Muscle of leg (tissue), 11 donors: Measurements from ENCODE around the gene DGKQ. TPM values are rescaled to one million over a fixed set of nuclear protein-coding genes. Genes with fewer than 3 reads are reported as not detected.

Experiments used
- DNase-seq: peaks from one replicate; pipeline ENCODE4 v3.0.0; 2013
- H3K27ac ChIP-seq: one replicate; pipeline ENCODE4 v1.5.1; 2013; ENCODE audit warnings: mild to moderate bottlenecking, low read length, control low read depth
- H3K27me3 ChIP-seq: one replicate; pipeline ENCODE4 v1.6.1; 2013; ENCODE audit warnings: low read length; ENCODE audit not compliant: control insufficient read depth, insufficient read depth
- H3K36me3 ChIP-seq: one replicate; pipeline ENCODE4 v1.6.1; 2013; ENCODE audit warnings: low read length; ENCODE audit not compliant: control insufficient read depth, insufficient read depth
- H3K4me1 ChIP-seq: one replicate; pipeline ENCODE4 v1.6.1; 2013; ENCODE audit warnings: low read length; ENCODE audit not compliant: control insufficient read depth, insufficient read depth
- H3K4me3 ChIP-seq: one replicate; pipeline ENCODE4 v1.5.1; 2013; ENCODE audit warnings: low read length, control low read depth
- H3K9me3 ChIP-seq: replicated peaks from 2 replicates; pipeline ENCODE4 v1.6.1; 2013; ENCODE audit warnings: low read depth, low read length; ENCODE audit not compliant: control insufficient read depth
- whole genome bisulfite sequencing: methylation state at CpG from one replicate; pipeline ENCODE4 v1.1.5; 2013; ENCODE audit warnings: missing lambda C conversion rate; ENCODE audit not compliant: insufficient coverage; 5-methylcytosine and 5-hydroxymethylcytosine counted together
- polyA plus RNA-seq, 8 donors: library from polyadenylated mRNA; unstranded; fragments of 120-200 nt; gene quantifications; one replicate each; pipeline versions ENCODE4 v1.2.1 to v1.2.3, GENCODE V29; 2013; ENCODE audit warnings: inconsistent platforms in 1 of 8, low replicate concordance in 1 of 8; ENCODE audit not compliant: insufficient read length in 8 of 8, insufficient read depth in 1 of 8
- total RNA-seq: library from RNA; stranded (reverse); fragments of 120-200 nt; gene quantifications from one replicate; pipeline ENCODE4 v1.2.4, GENCODE V29; 2013

DGKQ gene
- total and polyA plus RNA-seq, 9 donors: 3.9 to 7.8 (median 4.7) TPM

DNA sequence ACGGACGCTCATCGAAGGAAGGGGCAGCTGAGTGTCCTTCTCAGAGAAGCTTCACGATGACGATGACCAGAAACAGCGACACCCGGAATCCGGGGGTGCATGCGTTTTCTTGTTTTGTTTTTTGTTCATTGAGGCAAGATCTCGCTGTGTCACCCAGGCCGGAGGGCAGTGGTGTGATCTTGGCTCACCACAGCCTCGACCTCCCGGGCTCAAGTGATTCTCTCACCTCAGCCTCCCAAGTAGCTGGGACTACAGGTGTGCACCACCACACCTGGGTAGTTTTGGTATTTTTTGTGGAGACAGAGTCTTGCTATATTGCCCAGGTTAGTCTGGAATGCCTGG, 19.8 kb downstream of the DGKQ start:
- Histone ChIP-seq H3K9me3 (no peaks in the 10 kb centered on the region), H3K4me1 (peaks cover 11% of the 10 kb centered on the region), H3K4me3 (no peak overlapping the region), H3K36me3 (peaks cover 18% of the 10 kb centered on the region), H3K27me3 (no peaks in the 10 kb centered on the region), H3K27ac (no peak overlapping the region)
- 96% methylated on average over 11 of the region's 13 CpGs for WGBS
- no peak for DNase-seq

- no peak overlapping the region for H3K27ac ChIP-seq
- DNase-seq: no peak
- H3K4me3 ChIP-seq: no peak overlapping the region
- no peaks in the 10 kb centered on the region for H3K9me3 ChIP-seq
- H3K27me3 ChIP-seq: no peaks in the 10 kb centered on the region
- WGBS: 91% methylated on average over 26 of the region's 28 CpGs
- H3K36me3 ChIP-seq: peaks cover 16% of the 10 kb centered on the region
- H3K4me1 ChIP-seq: peaks cover 11% of the 10 kb centered on the region
Observed at GRCh38 chr4:952881-953573, 20.3 kb downstream of the DGKQ start.

GRCh38 chr4:951594-952468, 21.5 kb downstream of the DGKQ start:
- no peak for DNase-seq
- Histone ChIP-seq H3K36me3 (peaks cover 14% of the 10 kb centered on the region), H3K27me3 (no peaks in the 10 kb centered on the region), H3K27ac (no peak overlapping the region), H3K9me3 (no peaks in the 10 kb centered on the region), H3K4me3 (no peak overlapping the region), H3K4me1 (peaks cover 11% of the 10 kb centered on the region)
- WGBS: 77% methylated on average over 19 of the region's 23 CpGs

- H3K4me3 ChIP-seq: no peak overlapping the region
- no peaks in the 10 kb centered on the region for H3K9me3 ChIP-seq
- H3K27me3 ChIP-seq: no peaks in the 10 kb centered on the region
- WGBS: no CpG with 5 or more reads among the region's 7 CpGs
- H3K36me3 ChIP-seq: peaks cover 14% of the 10 kb centered on the region
- no peak for DNase-seq
- no peak overlapping the region for H3K27ac ChIP-seq
- H3K4me1 ChIP-seq: peaks cover 11% of the 10 kb centered on the region
Observed at GRCh38 chr4:951186-951585, 22.2 kb downstream of the DGKQ start.

DNA sequence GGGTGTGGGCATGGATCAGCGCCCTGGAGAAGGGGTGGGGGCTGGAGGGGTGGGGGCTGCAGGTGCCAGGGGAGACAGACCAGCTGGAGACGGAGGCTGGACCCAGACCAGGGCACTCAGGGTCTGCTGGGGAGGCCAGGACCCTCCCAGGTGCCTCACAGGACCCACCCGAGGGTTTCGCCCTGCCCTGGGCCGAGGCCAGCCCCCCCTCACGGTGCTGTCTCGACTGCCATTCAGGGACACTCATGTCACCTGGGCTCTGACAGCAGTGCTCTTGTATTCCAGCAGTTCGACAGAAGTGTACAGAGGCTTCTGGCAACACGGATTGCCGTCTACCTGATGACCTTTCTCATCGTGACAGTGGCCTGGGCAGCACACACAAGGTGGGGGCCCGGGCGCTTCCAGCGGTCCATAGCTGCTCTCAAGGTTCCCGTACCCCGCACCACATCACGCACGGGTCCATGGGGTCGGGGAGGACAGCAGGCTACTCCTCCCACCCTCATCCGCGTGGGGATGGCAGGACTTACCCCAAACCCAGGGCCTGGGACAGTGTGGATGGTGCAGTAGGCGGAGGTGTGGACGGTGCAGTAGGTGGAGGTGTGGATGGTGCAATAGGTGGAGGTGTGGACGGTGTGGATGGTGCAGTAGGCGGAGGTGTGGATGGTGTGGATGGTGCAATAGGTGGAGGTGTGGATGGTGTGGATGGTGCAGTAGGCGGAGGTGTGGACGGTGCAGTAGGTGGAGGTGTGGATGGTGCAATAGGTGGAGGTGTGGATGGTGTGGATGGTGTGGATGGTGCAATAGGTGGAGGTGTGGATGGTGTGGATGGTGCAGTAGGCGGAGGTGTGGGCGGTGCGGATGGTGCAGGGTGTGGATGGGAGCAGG, 23.0 kb downstream of the DGKQ start:
- DNase-seq: no peak
- WGBS: 79% methylated on average over 12 of the region's 30 CpGs
- H3K36me3 ChIP-seq: peaks cover 10% of the 10 kb centered on the region
- H3K27me3 ChIP-seq: peaks cover 6% of the 10 kb centered on the region
- no peak overlapping the region for H3K27ac ChIP-seq
- H3K4me1 ChIP-seq: peaks cover 14% of the 10 kb centered on the region
- H3K4me3 ChIP-seq: no peak overlapping the region
- H3K9me3 ChIP-seq: no peaks in the 10 kb centered on the region

DNA sequence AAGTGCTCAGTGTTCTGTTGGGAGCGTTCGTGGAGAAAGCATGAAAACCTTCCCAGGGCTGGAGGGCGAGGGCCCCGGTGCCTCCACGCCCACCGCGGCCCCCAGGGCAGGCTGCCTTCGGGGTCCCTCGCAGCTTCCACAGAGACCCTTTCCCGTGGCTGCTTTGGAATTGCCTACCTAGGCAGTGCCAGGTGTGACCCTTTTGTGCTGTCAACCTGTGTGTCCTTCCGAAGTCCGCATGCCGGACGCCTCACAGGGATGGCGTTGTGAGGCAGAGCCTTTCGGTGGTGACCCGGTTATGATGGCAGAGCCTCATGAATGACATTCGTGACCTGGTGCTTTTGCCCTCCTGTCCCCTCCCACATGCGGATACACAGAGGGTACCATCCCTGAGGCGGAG, 23.7 kb downstream of the DGKQ start:
- DNase-seq: no peak
- no peak overlapping the region for H3K27ac ChIP-seq
- H3K27me3 ChIP-seq: peaks cover 9% of the 10 kb centered on the region
- peaks cover 5% of the 10 kb centered on the region for H3K36me3 ChIP-seq
- WGBS: 84% methylated on average over 18 of the region's 20 CpGs
- H3K4me3 ChIP-seq: no peak overlapping the region
- peaks cover 14% of the 10 kb centered on the region for H3K4me1 ChIP-seq
- no peaks in the 10 kb centered on the region for H3K9me3 ChIP-seq

- peaks cover 9% of the 10 kb centered on the region for H3K27me3 ChIP-seq
- WGBS: 83% methylated on average over 13 of the region's 13 CpGs
- DNase-seq: no peak
Observed at GRCh38 chr4:948936-949300, 24.5 kb downstream of the DGKQ start.

GRCh38 chr4:948101-948935, 25.1 kb downstream of the DGKQ start:
- Histone ChIP-seq H3K27ac (no peak overlapping the region), H3K36me3 (peaks cover 5% of the 10 kb centered on the region), H3K4me1 (peaks cover 14% of the 10 kb centered on the region), H3K9me3 (no peaks in the 10 kb centered on the region), H3K27me3 (peaks cover 9% of the 10 kb centered on the region), H3K4me3 (no peak overlapping the region)
- DNase-seq: no peak
- WGBS: 61% methylated on average over 31 of the region's 33 CpGs

More at GRCh38 chr4:948936-949300, 24.5 kb downstream of the DGKQ start:
- H3K4me3 ChIP-seq: no peak overlapping the region
- H3K27ac ChIP-seq: no peak overlapping the region
- H3K9me3 ChIP-seq: no peaks in the 10 kb centered on the region
- peaks cover 5% of the 10 kb centered on the region for H3K36me3 ChIP-seq
- H3K4me1 ChIP-seq: peaks cover 14% of the 10 kb centered on the region

DNA sequence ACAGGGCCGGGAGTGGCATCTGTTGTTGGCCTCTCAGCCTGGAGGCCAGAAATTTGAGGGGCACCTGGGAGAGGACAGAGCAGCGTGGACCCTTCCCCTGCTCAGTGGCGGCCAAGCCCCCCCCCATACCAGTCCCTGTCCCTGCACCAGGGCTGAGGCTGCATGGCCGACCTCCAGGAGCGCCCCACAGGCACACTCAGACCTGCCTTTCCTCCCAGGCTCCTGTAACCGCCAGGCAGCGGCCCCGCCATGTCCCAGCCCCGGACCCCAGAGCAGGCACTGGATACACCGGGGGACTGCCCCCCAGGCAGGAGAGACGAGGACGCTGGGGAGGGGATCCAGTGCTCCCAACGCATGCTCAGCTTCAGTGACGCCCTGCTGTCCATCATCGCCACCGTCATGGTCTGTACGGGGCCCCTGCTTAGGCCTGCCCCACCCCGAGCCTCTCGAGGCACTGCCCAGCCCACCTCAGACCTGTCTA, 25.8 kb downstream of the DGKQ start:
- Histone ChIP-seq H3K9me3 (no peaks in the 10 kb centered on the region), H3K4me1 (peaks cover 14% of the 10 kb centered on the region), H3K36me3 (no peaks in the 10 kb centered on the region), H3K27ac (no peak overlapping the region), H3K27me3 (peaks cover 9% of the 10 kb centered on the region), H3K4me3 (no peak overlapping the region)
- 87% methylated on average over 18 of the region's 19 CpGs for WGBS
- no peak for DNase-seq
